Iris pigment epithelial cell (primary cell): ENCODE data around the gene ATXN7L1.

Experiments
- DNase-seq: peaks from one replicate; pipeline ENCODE4 v3.0.0-alpha.2; 2011; ENCODE audit warnings: low read depth

The ATXN7L1 gene

DNA sequence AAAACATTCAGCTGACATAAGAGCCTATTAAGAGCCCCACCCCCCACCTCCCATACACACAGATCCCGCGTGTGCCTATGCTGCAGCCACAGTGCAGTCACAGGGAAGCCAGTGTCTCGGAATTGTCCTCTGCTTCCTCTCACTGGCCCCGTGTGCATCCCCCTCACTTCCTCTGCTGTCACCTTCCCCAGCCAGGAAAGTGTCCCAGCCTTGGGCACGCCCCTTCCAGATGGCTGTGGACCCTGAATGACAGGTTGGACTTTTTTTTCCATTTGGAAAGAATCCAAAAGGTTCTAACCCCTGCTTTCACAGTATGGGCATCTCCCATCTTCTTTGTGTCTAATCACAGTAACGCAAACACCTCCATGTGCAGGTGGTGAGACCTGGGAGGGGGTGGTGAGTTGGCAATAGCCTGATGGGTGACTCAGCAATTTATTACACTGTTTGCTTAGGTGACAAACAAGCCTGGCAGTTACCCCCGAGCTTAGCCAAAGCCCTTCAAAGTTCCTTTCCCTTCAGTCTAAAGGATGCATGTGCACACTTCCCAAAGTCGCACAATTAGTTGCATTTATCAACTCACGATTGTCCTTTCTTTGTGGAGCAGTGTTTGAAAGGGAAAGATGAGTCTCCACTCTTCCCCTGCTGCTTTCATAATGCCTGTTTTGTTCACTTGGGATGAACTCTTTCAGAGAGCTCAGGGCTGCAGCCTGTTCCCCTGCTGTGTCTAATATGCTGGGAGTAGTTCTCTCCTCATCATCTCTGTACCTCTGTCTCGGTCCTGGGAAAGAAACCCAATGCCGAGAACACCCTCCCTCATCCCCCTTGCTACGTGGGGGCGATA, 227.6 kb downstream of the ATXN7L1 start:
- DNase-seq: no peak

DNA sequence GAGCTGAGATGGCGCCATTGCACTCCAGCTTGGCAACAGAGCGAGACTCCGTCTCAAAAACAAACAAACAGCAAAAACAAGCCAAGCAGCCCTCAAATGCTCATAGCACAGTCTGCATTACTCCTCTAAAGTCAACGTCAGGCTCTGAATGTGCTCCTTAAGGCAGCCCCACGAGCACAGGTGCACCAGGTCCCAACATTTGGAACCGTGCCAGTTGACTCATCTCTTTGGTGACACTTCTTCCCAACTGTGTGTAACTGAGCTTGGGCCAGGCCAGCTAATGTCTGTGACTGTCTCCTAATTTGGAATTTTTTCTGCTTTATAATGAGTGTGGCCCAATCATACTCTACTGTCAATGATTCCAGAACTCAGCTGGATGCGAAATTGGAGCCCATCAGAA, 228.8 kb downstream of the ATXN7L1 start:
- DNase-seq: no peak

DNA sequence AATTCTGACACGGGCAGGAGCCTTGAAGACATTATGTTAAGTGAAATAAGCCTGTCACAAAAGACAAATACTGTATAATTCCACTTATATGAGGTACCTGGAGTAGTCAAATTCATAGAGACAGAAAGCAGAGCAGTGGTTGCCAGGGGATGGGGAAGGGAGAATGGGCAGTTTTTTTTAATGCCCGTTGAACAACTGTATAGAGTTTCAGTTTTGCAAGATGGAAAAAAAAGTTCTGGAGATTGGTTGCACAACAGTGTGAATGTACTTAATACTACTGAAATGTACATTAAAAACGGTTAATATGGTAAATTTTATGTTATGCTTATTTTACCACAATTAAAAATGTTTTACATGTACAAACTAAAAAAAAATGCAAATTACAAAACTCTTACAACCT, 231.5 kb downstream of the ATXN7L1 start:
- no peak for DNase-seq

DNA sequence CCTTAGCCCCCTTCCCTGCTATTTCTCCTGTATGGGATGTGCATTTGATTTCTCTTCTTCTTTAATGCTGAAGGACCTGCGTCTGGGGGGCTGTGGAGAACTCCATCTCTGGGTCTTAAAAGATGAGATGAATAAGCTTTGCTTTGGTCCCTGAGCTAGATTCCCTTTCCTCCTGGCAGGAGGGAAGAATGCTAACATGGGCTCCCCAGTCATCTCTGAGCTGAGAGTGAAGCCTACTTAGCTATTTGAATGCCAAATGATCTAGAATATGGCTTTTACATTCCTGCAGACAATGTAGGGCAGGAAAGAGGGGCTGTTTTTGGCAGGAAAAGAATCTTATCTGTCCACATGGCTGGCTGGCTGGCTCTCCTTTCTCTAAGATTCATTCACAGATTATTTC, 232.5 kb downstream of the ATXN7L1 start:
- no peak for DNase-seq

DNA sequence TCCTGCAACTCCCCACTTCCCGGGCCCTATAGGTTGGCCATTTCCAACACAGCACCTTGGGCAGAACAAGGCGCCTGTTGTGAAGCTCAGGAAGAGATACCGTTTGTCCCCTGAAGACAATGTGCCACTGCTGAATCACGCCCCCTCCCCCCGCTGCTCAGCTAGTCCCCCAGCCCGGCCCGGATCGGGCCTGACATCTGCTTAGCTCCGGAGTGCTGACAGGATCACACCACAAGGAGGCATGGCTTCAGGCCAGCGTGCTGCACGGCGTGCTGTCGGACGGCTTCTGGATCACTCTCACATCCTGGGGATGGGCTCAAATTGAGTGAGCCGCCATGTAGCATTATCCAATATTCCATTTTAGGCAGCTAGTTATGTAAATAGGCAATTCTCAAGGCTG, 233.0 kb downstream of the ATXN7L1 start:
- DNase-seq: peak; percentile 22

DNA sequence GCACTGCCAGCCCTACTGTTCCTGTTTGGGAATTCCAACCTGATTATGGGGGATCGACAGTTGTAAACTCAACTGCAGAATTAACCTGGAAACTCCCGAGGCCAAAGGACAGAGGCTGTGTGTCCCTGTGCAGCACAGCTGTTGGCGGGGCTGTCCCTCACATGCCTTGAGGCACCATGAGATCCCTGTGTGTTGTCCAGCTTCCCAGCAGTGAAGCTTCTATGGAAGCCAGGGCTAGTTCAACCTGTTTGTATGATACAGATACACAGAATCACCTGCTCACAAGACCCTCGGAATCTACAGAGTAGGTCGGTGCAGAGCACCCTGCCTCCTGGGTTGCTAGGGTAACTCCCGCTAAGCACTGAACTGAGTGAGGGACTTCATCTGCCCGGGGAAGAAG, 234.1 kb downstream of the ATXN7L1 start:
- no peak for DNase-seq

DNA sequence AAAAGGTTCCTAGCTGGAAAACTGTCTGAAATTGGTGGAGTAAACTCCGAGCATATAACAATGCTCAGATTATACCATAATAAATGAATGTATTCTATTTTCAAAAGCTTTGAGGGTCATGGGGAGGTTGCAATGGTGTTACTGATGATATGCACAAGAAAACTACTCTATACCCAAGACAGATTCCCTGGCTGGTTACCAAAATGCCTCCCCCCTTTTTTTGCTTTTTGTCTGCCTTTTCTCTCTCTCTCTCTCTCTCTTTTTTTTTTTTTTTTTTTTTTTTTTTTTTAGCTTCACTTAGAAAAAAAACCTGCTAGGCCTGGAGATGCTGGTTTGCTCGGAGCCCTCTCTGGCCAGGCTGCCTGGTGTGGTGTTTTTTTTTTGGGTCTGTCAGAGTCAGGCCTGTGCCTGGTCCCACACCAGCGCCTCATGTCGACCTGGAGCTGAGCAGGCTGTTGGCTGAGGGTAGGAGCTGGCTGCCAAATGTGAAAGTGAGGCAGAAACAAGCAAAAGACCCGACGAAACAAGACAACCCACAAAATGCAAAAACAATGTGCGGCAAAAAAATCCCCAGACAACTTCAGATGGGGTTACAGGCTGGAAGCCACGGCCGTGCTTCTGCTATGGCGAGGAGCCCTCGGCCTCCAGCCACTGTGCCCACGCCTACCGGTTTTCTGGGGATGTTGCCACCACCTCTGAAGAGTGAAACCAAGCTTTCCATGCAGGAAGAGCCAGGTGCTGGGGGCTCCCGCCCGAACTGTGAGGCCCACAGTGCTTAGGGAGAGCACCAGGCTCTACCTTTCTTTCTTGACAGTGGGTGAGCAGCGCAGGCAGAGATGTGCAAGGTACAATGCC, 235.2 kb downstream of the ATXN7L1 start:
- no peak for DNase-seq

DNA sequence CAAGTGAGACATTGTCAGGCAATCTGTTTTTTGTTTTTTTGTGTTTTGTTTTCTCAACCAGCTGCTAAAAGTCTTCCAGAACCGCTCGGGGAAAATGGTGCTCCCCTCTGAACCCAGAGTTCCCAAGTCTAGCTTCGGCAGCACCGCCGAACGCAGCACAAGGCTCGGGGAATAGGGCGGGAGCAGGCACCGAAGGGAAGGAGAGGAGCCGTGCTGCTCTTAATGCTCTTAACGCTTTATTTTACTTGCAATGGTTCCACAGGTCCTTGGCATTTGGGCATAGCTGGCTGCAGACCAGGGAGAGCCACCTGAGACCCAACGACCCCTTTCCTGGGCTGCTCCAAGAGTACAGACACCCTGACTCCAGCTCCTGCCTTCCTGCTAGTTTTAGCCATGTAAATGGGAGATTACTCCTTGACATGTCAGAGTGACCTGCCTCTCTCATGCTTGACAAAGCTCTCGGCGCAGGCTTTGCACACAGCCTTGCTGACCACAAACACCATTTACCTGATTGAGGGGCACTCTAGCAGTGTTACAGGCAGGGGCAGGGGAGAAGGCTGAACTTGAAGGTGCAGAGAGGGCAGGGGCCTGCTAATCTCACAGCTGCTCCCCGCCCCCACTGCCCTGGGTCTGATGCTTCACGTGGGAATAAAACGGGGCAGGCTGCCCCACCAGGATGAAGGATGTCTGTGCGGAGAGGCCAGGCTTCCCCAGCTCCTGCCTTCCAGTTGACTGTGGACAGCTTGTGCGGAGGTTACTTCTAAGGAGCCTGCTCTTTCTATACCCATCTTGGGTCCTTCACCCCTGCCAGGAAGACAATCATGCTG, 236.5 kb downstream of the ATXN7L1 start:
- DNase-seq: no peak

DNA sequence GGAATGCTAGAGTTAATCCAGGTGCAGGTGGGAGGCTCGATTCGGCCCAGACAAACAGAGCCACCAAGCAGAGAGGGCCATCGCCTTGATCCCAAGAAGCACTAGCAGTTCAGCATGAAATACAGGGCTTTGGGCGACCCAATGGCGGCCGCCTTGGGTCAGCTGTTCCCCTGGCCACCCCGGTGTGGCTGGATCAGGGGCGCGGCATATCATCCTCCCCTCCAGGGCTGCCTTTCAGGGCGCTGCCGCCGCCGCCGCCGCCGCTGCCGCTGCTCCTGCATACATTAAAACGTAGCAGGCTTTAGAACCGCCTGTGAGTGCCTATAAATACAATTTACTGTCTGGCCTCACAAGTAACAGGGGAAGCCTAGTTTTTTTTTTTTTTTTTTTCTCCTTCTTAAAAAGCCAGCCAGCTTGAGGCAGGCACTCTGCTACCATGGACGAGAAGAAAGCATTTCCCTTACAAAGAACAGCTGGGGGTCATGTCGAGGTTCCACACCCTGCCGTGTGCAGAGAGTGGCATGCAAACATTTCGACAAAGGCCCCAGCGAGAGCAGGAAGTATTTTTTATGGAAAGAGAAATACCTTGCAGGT, 237.4 kb downstream of the ATXN7L1 start:
- no peak for DNase-seq

DNA sequence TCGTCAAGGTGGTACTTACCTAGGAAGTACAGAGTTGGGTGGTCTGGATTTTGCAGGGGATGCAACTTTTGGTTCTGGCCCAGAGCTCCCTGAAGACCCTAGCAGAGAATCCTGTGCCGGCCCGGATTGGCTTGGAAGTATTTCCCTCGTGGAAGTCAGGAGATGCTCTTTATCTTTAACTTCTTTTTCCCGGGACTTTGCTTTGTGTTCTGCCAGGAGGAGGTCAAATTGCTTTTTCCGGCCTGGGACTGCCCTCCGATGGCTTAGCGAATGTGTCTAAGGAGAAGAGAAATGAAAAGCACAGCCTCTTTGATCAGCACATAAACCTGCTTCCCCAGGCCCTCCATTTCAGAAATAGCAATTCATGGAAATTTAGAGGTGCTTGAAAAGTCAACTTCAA, 238.1 kb downstream of the ATXN7L1 start:
- DNase-seq: no peak

DNA sequence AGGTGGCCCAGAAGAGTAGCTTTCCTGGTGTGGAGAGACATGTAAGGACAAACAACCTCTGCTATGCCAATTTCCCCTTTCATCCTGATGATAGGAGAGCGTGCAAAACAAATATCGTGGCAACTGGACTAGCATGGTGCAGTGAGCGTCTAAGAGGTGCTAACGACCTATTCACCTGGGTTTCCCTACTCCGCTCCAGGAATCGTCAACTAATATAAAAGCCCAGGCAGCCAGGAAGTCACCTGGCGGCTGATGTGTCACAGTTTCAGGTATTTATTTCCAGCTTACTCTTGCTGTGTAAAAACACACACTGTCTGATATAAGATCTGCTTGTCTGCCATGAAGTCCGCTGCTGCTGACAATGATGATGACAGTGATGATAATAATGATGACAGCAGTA, 238.6 kb downstream of the ATXN7L1 start:
- no peak for DNase-seq

DNA sequence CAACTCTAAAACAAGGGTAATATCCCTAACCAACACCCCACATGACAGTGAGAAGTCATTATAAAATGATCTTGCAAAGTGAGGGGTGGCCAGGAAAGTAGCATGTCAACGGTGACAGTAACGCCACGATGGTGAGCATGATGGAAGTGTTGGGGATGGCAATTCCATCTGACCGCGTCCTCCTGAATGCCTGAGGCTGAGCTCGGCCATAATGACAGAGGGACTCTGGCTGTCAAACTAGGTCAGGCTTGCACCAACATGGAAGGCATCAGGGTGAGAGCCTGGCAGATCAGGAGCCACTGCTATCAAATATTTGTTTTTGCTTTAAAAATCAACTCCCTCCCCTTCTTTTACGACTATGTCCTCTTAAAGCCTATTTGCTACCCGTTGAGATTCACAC, 239.4 kb downstream of the ATXN7L1 start:
- no peak for DNase-seq

DNA sequence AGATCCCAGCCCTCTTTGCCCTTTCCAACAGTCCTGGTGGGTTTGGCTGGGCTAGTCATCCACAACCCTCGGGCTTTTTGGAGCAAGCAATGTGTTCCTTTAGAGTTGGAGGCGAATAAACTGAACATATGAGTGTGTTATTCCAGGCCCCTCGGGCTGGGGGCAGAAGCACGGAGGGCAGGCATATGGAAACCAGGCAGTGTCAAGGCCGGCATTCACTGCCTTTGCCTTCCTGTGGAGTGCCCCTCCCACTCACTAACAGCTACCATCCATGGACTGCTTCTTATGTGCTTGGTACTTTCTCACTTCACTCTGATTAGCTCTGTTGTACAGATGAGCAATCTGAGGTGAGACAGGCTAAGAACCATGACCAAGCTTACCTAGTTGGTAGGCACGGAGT, 241.2 kb downstream of the ATXN7L1 start:
- DNase-seq: no peak

DNA sequence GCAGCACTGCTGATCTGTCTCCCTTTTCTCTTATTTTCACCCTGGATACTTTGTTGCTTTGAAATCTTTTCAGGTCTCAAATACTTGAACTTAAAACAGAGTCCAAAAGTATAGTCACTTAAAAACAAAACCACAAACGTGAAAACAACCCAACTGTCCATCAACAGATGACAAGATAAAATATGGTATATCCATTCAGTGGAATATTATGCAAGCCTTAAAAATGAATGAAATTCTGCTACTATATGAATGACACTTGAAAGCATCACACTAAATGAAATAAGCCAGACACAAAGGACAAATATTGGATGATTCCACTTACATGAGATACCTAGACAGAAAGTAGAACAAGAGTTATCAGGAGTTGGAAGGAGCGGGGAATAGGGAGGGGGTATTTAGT, 250.4 kb downstream of the ATXN7L1 start:
- DNase-seq: no peak

DNA sequence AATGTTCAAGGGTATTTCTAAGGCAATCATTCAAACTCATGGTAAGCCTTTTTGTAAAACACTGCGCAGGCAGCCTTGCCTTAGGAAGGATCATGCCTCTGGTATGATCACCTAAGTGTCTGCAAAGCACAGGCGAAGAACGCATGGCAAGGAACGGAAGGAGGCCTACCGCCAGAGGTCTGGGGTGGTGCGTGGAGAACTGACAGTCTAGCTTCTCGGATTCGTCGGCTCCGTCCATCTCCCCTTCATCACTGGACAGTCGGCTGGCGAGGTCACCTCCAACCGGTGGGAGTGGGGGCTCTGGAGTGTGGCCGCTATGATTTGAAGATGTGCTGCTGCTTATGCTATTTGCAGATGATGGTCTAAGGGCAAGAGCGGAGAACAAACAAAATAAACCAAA, 252.5 kb downstream of the ATXN7L1 start:
- no peak for DNase-seq

DNA sequence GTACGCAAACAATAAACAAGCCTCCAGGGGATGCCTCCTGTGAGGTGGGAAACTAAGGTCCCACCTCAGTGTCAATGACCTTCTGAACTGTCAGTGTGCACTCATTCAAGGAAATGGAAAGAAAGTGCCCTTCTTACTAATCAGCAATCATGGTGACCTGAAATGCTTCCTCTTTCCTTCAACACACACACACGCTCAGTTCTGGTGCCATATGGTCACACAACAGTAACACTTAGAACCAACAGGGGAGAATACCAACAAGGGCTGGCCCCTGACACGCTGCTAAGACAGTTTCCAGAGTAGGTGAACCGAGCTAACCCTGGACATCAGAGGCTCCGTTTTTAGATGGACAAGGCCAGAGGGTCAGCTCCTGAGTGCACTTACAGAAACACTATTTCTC, 253.0 kb downstream of the ATXN7L1 start:
- no peak for DNase-seq

DNA sequence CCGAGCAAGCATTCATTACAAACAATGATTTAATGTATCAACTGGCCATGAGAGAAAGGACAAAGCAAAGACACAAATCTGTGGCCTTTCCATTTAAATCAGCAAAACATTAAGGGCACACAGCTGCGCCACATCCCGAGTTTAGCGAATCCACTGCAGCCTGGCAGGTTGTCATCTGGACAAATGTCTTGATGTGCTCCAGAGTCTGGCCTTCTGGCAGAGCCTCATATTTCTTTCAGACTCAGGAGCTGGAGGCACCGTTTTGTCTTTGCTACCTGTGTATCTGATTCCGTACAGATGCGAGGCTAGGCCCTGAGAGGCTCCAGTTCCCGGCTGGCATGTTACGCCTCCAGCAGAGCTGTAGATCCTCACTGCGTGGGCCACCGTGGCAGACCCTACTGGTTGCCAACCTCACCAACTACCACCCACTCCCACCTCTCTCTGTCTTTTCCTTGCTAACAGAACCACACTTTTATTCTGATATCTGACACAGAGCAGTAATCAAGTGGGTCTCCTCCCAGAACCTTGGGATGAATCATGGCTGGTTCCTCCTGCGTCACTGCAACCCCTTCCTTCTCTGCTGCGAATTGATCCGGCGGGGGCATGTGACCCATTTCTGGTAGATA, 254.2 kb downstream of the ATXN7L1 start:
- DNase-seq: no peak

DNA sequence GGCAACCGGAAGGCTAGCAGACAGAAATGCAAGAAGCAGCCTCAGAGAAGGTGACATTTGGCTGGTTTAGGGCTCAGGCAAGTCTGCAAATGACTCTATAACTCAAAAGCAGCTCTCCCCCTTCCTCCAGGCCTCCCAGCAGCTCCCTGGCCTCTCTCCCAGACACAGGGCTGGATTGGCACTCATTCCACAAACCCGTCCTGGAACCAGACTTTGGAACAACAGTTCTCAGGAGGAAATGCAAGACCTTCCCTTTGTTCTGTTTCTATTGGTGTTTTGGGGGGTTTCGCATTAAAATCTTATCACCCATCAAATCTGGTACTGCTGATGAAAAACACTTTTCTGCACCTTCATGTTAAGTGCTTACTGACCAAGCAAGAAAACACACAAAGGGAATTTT, 254.8 kb downstream of the ATXN7L1 start:
- no peak for DNase-seq

DNA sequence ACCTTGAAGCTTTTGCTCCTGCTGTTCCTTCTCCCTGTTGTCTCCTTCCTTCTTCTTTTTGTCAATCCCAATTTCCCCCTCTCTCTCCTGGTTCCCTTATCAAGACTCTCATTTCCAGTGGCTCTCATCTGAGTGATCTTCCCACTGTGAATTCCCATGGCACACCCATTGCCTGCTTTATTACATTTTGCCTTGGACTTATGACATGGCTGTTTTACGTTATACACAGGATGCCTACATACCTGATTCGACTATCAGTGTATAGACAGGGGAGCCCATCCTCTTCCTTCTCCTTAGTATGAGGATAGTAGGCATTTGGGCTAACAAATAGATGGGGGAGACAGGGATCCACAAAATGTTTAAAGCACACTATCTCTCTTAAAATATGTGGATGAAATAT, 255.2 kb downstream of the ATXN7L1 start:
- no peak for DNase-seq

DNA sequence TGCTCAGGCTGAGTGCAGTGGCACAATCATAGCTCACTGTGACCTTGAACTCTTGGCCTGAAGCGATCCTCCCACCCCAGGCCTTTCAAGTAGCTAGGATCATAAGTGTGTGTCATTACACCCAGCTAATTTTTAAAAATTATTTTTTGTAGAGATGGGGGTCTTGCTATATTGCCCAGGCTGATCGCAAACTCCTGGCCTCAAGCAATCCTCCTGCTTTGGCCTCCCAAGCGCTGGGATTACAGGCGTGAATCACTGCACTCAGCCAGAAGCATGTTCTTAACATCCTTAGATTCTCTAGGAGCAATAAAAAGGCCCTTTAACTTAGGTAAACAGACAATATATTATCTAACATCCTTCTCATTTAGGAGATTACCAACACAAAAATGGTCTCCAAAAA, 256.8 kb downstream of the ATXN7L1 start:
- DNase-seq: no peak

DNA sequence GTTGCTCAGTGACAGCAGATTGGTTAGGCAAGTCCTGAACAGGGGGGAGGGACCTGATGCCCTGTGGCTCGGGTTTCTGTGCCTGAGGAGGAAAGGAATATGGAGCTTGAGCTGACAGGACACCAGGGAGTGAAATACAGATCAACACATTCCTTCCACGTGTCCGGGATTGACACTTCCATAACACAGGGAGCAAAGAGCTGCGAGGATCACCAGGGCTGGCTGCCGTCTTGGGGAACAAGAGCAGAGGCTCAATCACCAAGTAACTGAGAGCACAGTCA, 258.4 kb downstream of the ATXN7L1 start:
- no peak for DNase-seq
